OCI-LY1 (cell line): ENCODE measurements around the gene CYP4A22.

Experiments used
- H2AFZ ChIP-seq: fragments of 200-600 bp; sonication (generic), shearing (Covaris generic); 2 replicates; pipeline ENCODE4 v1.6.0; 2014; ENCODE audit warnings: antibody characterized with exemption, mild to moderate bottlenecking, low read length
- H3F3A ChIP-seq: fragments of 200-600 bp; sonication (generic), shearing (Covaris generic); 2 replicates; pipeline ENCODE4 v1.6.0; 2014; ENCODE audit warnings: mild to moderate bottlenecking, antibody characterized with exemption, low read length, moderate library complexity; ENCODE audit not compliant: insufficient read depth
- H3K27ac ChIP-seq: fragments of 200-600 bp; sonication (generic); 2 replicates; pipeline ENCODE4 v1.5.1; 2014; ENCODE audit warnings: low read length, mixed run types, mild to moderate bottlenecking, low read depth; ENCODE audit not compliant: poor library complexity, severe bottlenecking
- H3K27me3 ChIP-seq: fragments of 200-600 bp; sonication (generic); 2 replicates; pipeline ENCODE4 v1.6.0; 2014; ENCODE audit warnings: antibody characterized with exemption, mild to moderate bottlenecking, low read length, moderate library complexity; ENCODE audit not compliant: insufficient read depth
- H3K36me3 ChIP-seq: fragments of 200-600 bp; sonication (generic); 2 replicates; pipeline ENCODE4 v1.6.1; 2014; ENCODE audit warnings: mild to moderate bottlenecking, antibody characterized with exemption, low read length, moderate library complexity, mixed read lengths; ENCODE audit not compliant: insufficient read depth
- H3K4me1 ChIP-seq: fragments of 200-600 bp; sonication (generic); 2 replicates; pipeline ENCODE4 v1.5.1; 2014; ENCODE audit warnings: mild to moderate bottlenecking, low read length, moderate library complexity; ENCODE audit not compliant: insufficient read depth, severe bottlenecking
- H3K4me2 ChIP-seq: fragments of 200-600 bp; sonication (generic), shearing (Covaris generic); 2 replicates; pipeline ENCODE4 v1.6.1; 2014; ENCODE audit warnings: low read length
- H3K4me3 ChIP-seq: fragments of 200-600 bp; sonication (generic); 2 replicates; pipeline ENCODE4 v1.5.1; 2014; ENCODE audit warnings: low read length, low read depth, mild to moderate bottlenecking, mixed read lengths; ENCODE audit not compliant: poor library complexity, severe bottlenecking
- H3K79me2 ChIP-seq: fragments of 200-600 bp; shearing (Covaris generic); 2 replicates; pipeline ENCODE4 v1.6.1; 2016; ENCODE audit warnings: mixed run types, low read length, mixed read lengths; ENCODE audit not compliant: insufficient read depth
- H3K9ac ChIP-seq: fragments of 200-600 bp; sonication (generic), shearing (Covaris generic); 2 replicates; pipeline ENCODE4 v1.6.1; 2014; ENCODE audit warnings: mild to moderate bottlenecking, low read length, mixed read lengths
- H3K9me2 ChIP-seq: fragments of 200-600 bp; sonication (generic), shearing (Covaris generic); 2 replicates; pipeline ENCODE4 v1.6.1; 2014; ENCODE audit warnings: low read depth, mild to moderate bottlenecking, low read length, mixed read lengths
- H3K9me3 ChIP-seq: fragments of 200-600 bp; shearing (Covaris generic); 2 replicates; pipeline ENCODE4 v1.6.1; 2014; ENCODE audit warnings: low read length, mixed read lengths
- H4K20me1 ChIP-seq: fragments of 200-600 bp; sonication (generic), shearing (Covaris generic); 2 replicates; pipeline ENCODE4 v1.6.0; 2016; ENCODE audit warnings: mild to moderate bottlenecking, low read length; ENCODE audit not compliant: insufficient read depth
- EZH2 ChIP-seq: fragments of 200-600 bp; sonication (generic), shearing (Covaris generic); IDR thresholded peaks from 2 replicates; pipeline ENCODE4 v1.8.0; 2017; ENCODE audit warnings: borderline replicate concordance, mixed run types, mild to moderate bottlenecking, antibody characterized with exemption, low read length, moderate library complexity, mixed read lengths
- TF ChIP-seq, protein P1 (sequence below): fragments of 200-600 bp; sonication (generic), shearing (Covaris generic); IDR thresholded peaks from 2 replicates; pipeline ENCODE4 v1.5.1; 2017; ENCODE audit warnings: mild to moderate bottlenecking, antibody characterized with exemption, low read length, moderate library complexity, mixed read lengths

CYP4A22 gene

DNA sequence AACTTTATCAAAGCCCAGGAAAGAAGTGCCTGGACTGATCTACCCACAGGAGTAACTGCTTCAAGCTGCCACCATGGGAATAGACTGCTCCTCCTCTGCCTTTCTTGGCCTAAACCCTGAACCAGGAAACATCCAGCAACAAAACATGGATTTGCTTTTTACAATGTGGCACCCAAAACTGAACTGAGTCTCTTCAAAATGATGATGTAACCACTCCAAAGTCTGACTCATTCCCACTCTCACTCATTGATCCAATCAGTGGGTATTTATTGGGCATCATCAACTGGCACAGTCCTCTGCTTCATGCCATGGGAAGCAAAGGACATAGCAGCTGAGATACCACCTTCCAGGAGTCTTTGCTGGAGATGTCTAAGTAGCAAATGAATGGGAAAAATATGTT lies 23.5 kb downstream of the CYP4A22 start:
- H3K27ac ChIP-seq: no peak overlapping the region
- no peak overlapping the region for H3K4me3 ChIP-seq
- H3K4me2 ChIP-seq: no peak overlapping the region
- no peaks in the 10 kb centered on the region for H3K36me3 ChIP-seq
- no peak overlapping the region for H2AFZ ChIP-seq
- H3K9me2 ChIP-seq: no peaks in the 10 kb centered on the region
- no peaks in the 10 kb centered on the region for H3K9me3 ChIP-seq
- H3K79me2 ChIP-seq: no peaks in the 10 kb centered on the region
- no peaks in the 10 kb centered on the region for H3K27me3 ChIP-seq
- H3F3A ChIP-seq: no peaks in the 10 kb centered on the region
- H3K9ac ChIP-seq: no peak overlapping the region
- H3K4me1 ChIP-seq: no peaks in the 10 kb centered on the region
- no peak for TF ChIP-seq EZH2
- TF ChIP-seq, protein P1, sequence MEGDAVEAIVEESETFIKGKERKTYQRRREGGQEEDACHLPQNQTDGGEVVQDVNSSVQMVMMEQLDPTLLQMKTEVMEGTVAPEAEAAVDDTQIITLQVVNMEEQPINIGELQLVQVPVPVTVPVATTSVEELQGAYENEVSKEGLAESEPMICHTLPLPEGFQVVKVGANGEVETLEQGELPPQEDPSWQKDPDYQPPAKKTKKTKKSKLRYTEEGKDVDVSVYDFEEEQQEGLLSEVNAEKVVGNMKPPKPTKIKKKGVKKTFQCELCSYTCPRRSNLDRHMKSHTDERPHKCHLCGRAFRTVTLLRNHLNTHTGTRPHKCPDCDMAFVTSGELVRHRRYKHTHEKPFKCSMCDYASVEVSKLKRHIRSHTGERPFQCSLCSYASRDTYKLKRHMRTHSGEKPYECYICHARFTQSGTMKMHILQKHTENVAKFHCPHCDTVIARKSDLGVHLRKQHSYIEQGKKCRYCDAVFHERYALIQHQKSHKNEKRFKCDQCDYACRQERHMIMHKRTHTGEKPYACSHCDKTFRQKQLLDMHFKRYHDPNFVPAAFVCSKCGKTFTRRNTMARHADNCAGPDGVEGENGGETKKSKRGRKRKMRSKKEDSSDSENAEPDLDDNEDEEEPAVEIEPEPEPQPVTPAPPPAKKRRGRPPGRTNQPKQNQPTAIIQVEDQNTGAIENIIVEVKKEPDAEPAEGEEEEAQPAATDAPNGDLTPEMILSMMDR: no peak
- H4K20me1 ChIP-seq: no peaks in the 10 kb centered on the region

DNA sequence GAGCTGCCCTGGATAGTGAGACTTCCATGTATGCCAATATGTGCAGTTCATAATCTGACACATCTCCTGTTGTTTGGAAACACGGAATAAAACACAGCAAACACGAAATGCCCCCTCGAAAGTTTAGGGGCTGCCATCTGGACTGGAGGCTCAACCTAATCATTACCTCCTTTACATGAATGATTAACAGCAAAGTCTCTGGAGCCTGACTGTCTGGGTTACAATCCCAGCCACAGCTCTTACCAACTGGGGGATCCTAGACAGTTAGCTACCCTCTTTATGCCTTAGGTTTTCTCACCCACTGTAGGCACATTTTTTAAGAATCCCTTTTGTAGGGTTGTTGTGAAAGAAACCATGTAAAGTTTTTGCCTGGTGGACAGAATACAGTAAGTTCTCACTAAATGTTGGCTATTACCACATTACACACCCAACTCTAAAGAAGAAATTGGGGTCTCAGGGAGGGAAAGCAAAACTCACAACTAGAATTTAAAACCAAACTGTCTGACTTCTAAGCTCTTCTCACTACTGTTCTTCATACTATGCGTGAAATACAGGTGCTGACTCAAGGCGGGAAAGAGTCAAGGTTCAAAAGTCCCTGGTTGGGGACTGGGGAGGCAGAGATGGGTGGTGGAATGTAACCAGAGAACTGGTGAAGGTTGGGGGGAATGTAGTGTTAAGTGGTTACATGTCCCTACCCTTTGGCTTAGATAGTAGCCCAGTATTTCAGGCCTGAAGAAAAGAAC lies 24.2 kb downstream of the CYP4A22 start:
- no peaks in the 10 kb centered on the region for H3K27me3 ChIP-seq
- H3K27ac ChIP-seq: no peak overlapping the region
- no peaks in the 10 kb centered on the region for H4K20me1 ChIP-seq
- H3K36me3 ChIP-seq: no peaks in the 10 kb centered on the region
- no peaks in the 10 kb centered on the region for H3K4me1 ChIP-seq
- no peak overlapping the region for H3K4me2 ChIP-seq
- H2AFZ ChIP-seq: no peak overlapping the region
- H3F3A ChIP-seq: no peaks in the 10 kb centered on the region
- no peaks in the 10 kb centered on the region for H3K9me3 ChIP-seq
- H3K79me2 ChIP-seq: no peaks in the 10 kb centered on the region
- no peak overlapping the region for H3K9ac ChIP-seq
- H3K9me2 ChIP-seq: no peaks in the 10 kb centered on the region
- H3K4me3 ChIP-seq: no peak overlapping the region
- no peak for TF ChIP-seq EZH2
- TF ChIP-seq, protein P1: no peak

DNA sequence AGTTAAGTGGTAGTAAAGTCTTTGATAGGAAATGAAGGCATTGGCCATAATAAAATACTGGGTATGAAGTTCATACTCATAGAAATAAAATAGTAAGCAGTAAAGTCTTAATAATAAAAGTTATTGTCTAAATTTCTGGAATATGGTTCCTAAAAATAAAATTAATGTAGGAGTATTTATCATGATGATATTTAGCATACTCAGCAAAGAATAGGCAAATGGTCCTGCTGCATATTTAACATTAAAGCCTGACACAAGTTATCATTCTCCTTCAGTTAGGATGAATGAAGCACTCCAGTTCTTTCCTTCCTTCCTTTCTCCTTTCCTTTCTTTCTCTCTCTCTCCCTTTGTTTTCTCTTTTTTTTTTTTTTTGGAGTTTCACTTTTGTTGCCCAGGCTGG lies 27.3 kb downstream of the CYP4A22 start:
- no peak for TF ChIP-seq EZH2
- TF ChIP-seq, protein P1: no peak
- no peaks in the 10 kb centered on the region for H3K9me2 ChIP-seq

More for the DNA sequence above, 27.3 kb downstream of the CYP4A22 start:
- no peaks in the 10 kb centered on the region for H3K9me3 ChIP-seq
- no peaks in the 10 kb centered on the region for H3K4me1 ChIP-seq
- H3K9ac ChIP-seq: no peak overlapping the region
- no peaks in the 10 kb centered on the region for H3K36me3 ChIP-seq
- H2AFZ ChIP-seq: no peak overlapping the region
- no peak overlapping the region for H3K4me2 ChIP-seq
- H3K4me3 ChIP-seq: no peak overlapping the region
- no peaks in the 10 kb centered on the region for H4K20me1 ChIP-seq
- no peaks in the 10 kb centered on the region for H3F3A ChIP-seq
- no peaks in the 10 kb centered on the region for H3K27me3 ChIP-seq
- no peaks in the 10 kb centered on the region for H3K79me2 ChIP-seq
- H3K27ac ChIP-seq: no peak overlapping the region
